Osteocyte (in vitro differentiated cells): ENCODE results near the gene MYOCD. TPM values are rescaled to one million over a fixed set of nuclear protein-coding genes. Genes with fewer than 3 reads are reported as not detected.

Source experiments
- DNase-seq: peaks from one replicate; pipeline ENCODE4 v3.0.0; 2021; ENCODE audit warnings: mixed read lengths; ENCODE audit not compliant: unreplicated experiment; ENCODE audit errors: extremely low spot score
- H3K27ac Mint-ChIP-seq: one replicate; pipeline ENCODE4 v1.8.0; 2021; ENCODE audit warnings: mild to moderate bottlenecking, mixed read lengths; ENCODE audit not compliant: unreplicated experiment
- H3K27me3 Mint-ChIP-seq: one replicate; pipeline ENCODE4 v1.8.0; 2021; ENCODE audit warnings: mixed read lengths; ENCODE audit not compliant: unreplicated experiment
- H3K36me3 Mint-ChIP-seq: one replicate; pipeline ENCODE4 v1.8.0; 2021; ENCODE audit warnings: mixed read lengths; ENCODE audit not compliant: unreplicated experiment
- H3K4me1 Mint-ChIP-seq: one replicate; pipeline ENCODE4 v1.8.0; 2021; ENCODE audit warnings: mixed read lengths; ENCODE audit not compliant: unreplicated experiment
- H3K4me3 Mint-ChIP-seq: one replicate; pipeline ENCODE4 v1.8.0; 2021; ENCODE audit warnings: mild to moderate bottlenecking, moderate library complexity, mixed read lengths; ENCODE audit not compliant: unreplicated experiment
- H3K9me3 Mint-ChIP-seq: one replicate; pipeline ENCODE4 v1.8.0; 2021; ENCODE audit warnings: mixed read lengths; ENCODE audit not compliant: unreplicated experiment
- CTCF ChIP-seq: fragments of 200-600 bp; sonication (generic); IDR thresholded peaks from 2 replicates; pipeline ENCODE4 v1.5.0; 2021; ENCODE audit warnings: antibody characterized with exemption, mild to moderate bottlenecking, moderate library complexity
- total RNA-seq: library from RNA; stranded (reverse); gene quantifications from 2 replicates; pipeline ENCODE4 v1.2.1, GENCODE V29; 2021

Gene MYOCD
- total RNA-seq, 1 donor from 2014 or later, result 13.7 TPM

- H3K4me1 Mint-ChIP-seq, result peaks cover 13% of the 10 kb centered on the region
- TF ChIP-seq CTCF, result no peak
- H3K27me3 Mint-ChIP-seq, result no peaks in the 10 kb centered on the region
- no peaks in the 10 kb centered on the region for H3K9me3 Mint-ChIP-seq
- H3K27ac Mint-ChIP-seq, result no peak overlapping the region
- DNase-seq, result no peak
- no peak overlapping the region for H3K4me3 Mint-ChIP-seq
- peaks cover 31% of the 10 kb centered on the region for H3K36me3 Mint-ChIP-seq
These were observed 72.9 kb downstream of the MYOCD start for GRCh38 chr17:12738624-12739023.

- Mint-ChIP-seq H3K4me1 (peaks cover 13% of the 10 kb centered on the region), H3K36me3 (peaks cover 31% of the 10 kb centered on the region), H3K4me3 (no peak overlapping the region), H3K9me3 (no peaks in the 10 kb centered on the region), H3K27me3 (no peaks in the 10 kb centered on the region), H3K27ac (no peak overlapping the region)
- DNase-seq, result no peak
- TF ChIP-seq CTCF, result no peak
These were observed 73.8 kb downstream of the MYOCD start for GRCh38 chr17:12739500-12739899.

GRCh38 chr17:12743046-12743445 lies 77.4 kb downstream of the MYOCD start:
- no peaks in the 10 kb centered on the region for H3K27me3 Mint-ChIP-seq
- no peaks in the 10 kb centered on the region for H3K9me3 Mint-ChIP-seq

GRCh38 chr17:12744298-12744697 lies 78.6 kb downstream of the MYOCD start:
- H3K4me1 Mint-ChIP-seq, result peaks cover 10% of the 10 kb centered on the region
- peaks cover 20% of the 10 kb centered on the region for H3K36me3 Mint-ChIP-seq
- no peak overlapping the region for H3K4me3 Mint-ChIP-seq
- H3K27me3 Mint-ChIP-seq, result no peaks in the 10 kb centered on the region
- H3K9me3 Mint-ChIP-seq, result no peaks in the 10 kb centered on the region
- no peak for TF ChIP-seq CTCF
- no peak for DNase-seq
- H3K27ac Mint-ChIP-seq, result no peak overlapping the region

More at GRCh38 chr17:12743046-12743445, 77.4 kb downstream of the MYOCD start:
- no peak for TF ChIP-seq CTCF
- Mint-ChIP-seq H3K4me1 (peaks cover 10% of the 10 kb centered on the region), H3K4me3 (no peak overlapping the region), H3K36me3 (peaks cover 29% of the 10 kb centered on the region), H3K27ac (no peak overlapping the region)
- DNase-seq, result no peak

GRCh38 chr17:12744786-12745185 lies 79.1 kb downstream of the MYOCD start:
- Mint-ChIP-seq H3K9me3 (no peaks in the 10 kb centered on the region), H3K36me3 (peaks cover 18% of the 10 kb centered on the region), H3K4me1 (peaks cover 10% of the 10 kb centered on the region), H3K27me3 (no peaks in the 10 kb centered on the region), H3K27ac (no peak overlapping the region), H3K4me3 (no peak overlapping the region)
- no peak for DNase-seq
- no peak for TF ChIP-seq CTCF
